ENCODE results near the gene TIMM10. TPM values are rescaled to one million over a fixed set of nuclear protein-coding genes. Genes with fewer than 3 reads are reported as not detected.

Gene TIMM10
- total and polyA plus RNA-seq, 4 donors: 19.8 to 77.4 (median 30.3) TPM

GRCh38 chr11:57530215-57530595, 349 bp downstream of the TIMM10 start:
- peak overlapping the region; percentile 11 to 89 for H3K9ac ChIP-seq (ENCODE audit: low read depth in 1 of 2, low read length in 2 of 2)
- H3K27me3 ChIP-seq (ENCODE audit: control insufficient read depth in 4 of 4, insufficient read depth in 4 of 4, low read length in 3 of 4): no peaks in the 10 kb centered on the region
- peaks cover 0 to 6% (median 2%) of the 10 kb centered on the region in 4 donors for H3K36me3 ChIP-seq (ENCODE audit: control insufficient read depth in 4 of 4, insufficient read depth in 3 of 4, low read depth in 1 of 4, low read length in 3 of 4)
- TF ChIP-seq FOXA2 (IDR thresholded peaks at IDR 0.05) (no peak), GABPA (IDR thresholded peaks at IDR 0.05 in 1 of 2, conservative IDR thresholded peaks at IDR 0.05 in 1 of 2) (no peak), YY1 (IDR thresholded peaks at IDR 0.05) (no peak), HNF4G (IDR thresholded peaks at IDR 0.05) (no peak), NR2F2 (IDR thresholded peaks at IDR 0.05) (no peak), REST (IDR thresholded peaks at IDR 0.05) (no peak), JUND (IDR thresholded peaks at IDR 0.05) (no peak)
- DNase-seq (ENCODE audit: low spot score): no peak
- peak overlapping the region; percentile 43 to 84 for H3K27ac ChIP-seq (ENCODE audit: low read depth in 1 of 2, low read length in 2 of 2)
- H3K4me1 ChIP-seq (ENCODE audit: control insufficient read depth in 4 of 4, insufficient read depth in 4 of 4, low read length in 3 of 4): peaks cover 2 to 24% (median 19%) of the 10 kb centered on the region in 4 donors
- 3% methylated on average over 17 of the region's 17 CpGs for WGBS
- no peaks in the 10 kb centered on the region for H3K9me3 ChIP-seq (ENCODE audit: control insufficient read depth in 4 of 4, low read length in 3 of 4)
- H3K4me3 ChIP-seq (ENCODE audit: low read depth in 1 of 3, low read length in 3 of 3): peak overlapping the region; percentile 59 to 99 (median 89)

GRCh38 chr11:57529012-57529411, 1.5 kb downstream of the TIMM10 start:
- TF ChIP-seq NR2F2 (IDR thresholded peaks at IDR 0.05) (no peak), GABPA (IDR thresholded peaks at IDR 0.05 in 1 of 2, conservative IDR thresholded peaks at IDR 0.05 in 1 of 2) (no peak), SP1 (IDR thresholded peaks at IDR 0.05) (no peak), HNF4G (IDR thresholded peaks at IDR 0.05) (no peak), REST (IDR thresholded peaks at IDR 0.05) (no peak), EGR1 (IDR thresholded peaks at IDR 0.05; ENCODE audit: low read depth in 2 of 2) (no peak), HNF4A (conservative IDR thresholded peaks at IDR 0.05) (no peak), ZBTB33 (IDR thresholded peaks at IDR 0.05) (no peak), TAF1 (conservative IDR thresholded peaks at IDR 0.05) (no peak), ATF3 (IDR thresholded peaks at IDR 0.05) (no peak), RAD21 (IDR thresholded peaks at IDR 0.05) (no peak), YY1 (IDR thresholded peaks at IDR 0.05) (no peak)
- Histone ChIP-seq H3K4me1 (ENCODE audit: control insufficient read depth in 4 of 4, insufficient read depth in 4 of 4, low read length in 3 of 4) (peaks cover 2 to 24% (median 19%) of the 10 kb centered on the region in 4 donors), H3K27ac (ENCODE audit: low read depth in 1 of 2, low read length in 2 of 2) (no peak overlapping the region), H3K36me3 (ENCODE audit: control insufficient read depth in 4 of 4, insufficient read depth in 3 of 4, low read depth in 1 of 4, low read length in 3 of 4) (peaks cover 0 to 6% (median 2%) of the 10 kb centered on the region in 4 donors), H3K27me3 (ENCODE audit: control insufficient read depth in 4 of 4, insufficient read depth in 4 of 4, low read length in 3 of 4) (no peaks in the 10 kb centered on the region), H3K9me3 (ENCODE audit: control insufficient read depth in 4 of 4, low read length in 3 of 4) (no peaks in the 10 kb centered on the region), H3K9ac (ENCODE audit: low read depth in 1 of 2, low read length in 2 of 2) (no peak overlapping the region), H3K4me3 (ENCODE audit: low read depth in 1 of 3, low read length in 3 of 3) (no peak overlapping the region)
- no peak for DNase-seq (ENCODE audit: low spot score)
